T-helper 9 cell (primary cell): Measurements from ENCODE around the gene TCF4.

Experiments used
- DNase-seq: peaks from one replicate; pipeline ENCODE4 v3.0.0-alpha.2; 2020

The TCF4 gene

GRCh38 chr18:55317864-55318263 lies 270.1 kb downstream of the TCF4 start:
- no peak for DNase-seq

DNA sequence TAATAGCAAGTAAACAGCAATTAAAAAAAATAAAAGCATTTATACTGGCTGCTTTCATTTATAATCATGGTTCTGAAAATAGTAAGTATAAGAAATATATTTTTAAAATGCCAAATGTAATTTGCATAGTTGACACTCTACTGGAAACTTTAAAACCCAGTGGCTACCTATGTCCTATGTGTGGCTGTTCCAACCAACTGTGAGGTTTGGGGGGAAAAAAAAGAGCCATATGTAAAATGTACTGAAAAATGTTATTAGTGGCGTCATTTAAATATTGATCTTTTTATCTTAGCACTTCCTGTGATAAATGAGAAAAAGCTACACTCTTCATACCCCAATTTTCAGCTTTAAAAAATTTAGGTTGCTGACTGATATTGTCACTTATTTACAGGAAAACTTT lies 270.7 kb downstream of the TCF4 start:
- no peak for DNase-seq

DNA sequence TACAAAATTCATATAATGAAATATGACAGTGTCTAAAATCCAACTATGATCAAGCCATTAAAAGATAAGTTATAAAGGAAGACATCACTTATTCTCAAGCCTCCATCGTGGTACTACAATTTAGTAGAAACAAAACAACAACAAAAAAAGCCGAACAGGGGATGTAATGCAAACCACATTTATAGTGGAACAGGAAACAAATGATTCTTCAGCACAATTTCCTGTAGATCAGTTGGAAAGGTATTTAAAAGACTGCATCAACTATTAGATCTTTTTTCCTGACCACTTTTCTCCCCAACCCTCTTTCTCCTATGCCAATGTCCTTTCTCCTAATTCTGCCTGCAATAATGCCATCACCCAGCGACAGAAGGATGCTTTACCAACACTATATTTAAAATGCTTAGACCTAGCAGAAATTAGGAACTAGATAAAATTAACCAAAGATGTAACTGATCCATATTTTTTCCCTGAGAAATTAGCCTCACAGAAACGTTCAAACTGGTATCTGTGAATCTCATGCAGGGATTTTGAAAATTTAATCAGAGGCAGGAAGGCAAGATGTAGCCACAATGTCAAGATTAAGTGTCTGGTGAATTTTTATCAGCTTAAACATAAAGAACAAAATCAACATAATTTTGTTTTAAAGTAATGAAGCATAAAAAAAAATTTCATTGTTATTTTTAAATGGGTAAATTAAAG lies 271.4 kb downstream of the TCF4 start:
- no peak for DNase-seq

GRCh38 chr18:55314615-55315237 lies 273.3 kb downstream of the TCF4 start:
- no peak for DNase-seq

DNA sequence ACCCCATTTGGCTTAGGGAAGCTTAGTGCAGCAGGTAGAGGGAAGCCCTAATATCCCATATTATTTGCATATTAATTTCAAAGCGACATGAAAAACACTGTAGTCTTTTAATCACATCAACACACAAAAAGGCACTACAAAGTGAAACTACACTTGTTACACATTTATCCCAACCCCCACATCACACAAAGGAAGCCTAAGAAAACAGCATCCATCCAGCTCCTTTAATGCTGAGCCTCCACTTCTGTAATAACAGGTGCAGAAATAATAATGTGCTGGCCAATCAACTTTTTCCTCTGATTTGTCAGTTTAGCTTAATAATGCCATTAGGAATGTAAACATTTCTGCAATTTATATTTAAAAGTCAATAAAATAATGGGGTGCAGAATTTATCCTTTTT lies 274.0 kb downstream of the TCF4 start:
- no peak for DNase-seq

GRCh38 chr18:55310863-55311262 lies 277.1 kb downstream of the TCF4 start:
- DNase-seq: no peak

DNA sequence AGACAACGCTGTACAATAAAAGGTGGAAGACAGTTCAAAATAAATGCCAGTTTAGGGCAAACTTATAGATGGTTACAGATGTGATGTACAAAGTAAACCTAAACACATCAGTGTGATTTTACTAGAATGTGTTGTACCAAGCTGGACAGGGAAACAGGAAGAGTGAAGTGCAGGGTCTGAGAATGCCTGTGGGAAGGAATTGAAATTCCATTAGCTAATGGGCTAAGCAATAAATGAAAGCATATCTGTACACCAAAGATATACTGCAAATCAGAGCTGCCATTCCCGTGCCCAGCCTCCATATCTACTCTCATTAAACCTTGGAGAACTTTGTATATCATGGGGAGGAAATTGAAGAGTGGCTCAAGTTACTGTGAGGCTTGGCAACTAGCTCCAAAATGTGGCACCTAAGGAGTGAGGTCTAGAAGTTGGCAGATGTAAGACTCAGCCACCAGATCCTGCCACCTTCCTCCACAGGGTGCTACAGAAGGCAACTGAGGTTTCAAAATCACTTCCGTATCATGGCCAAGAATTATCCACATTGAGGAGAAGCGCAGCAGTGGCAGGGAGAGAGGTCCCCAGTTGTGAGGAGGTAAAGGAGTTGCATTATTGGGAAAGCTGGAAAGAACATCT lies 277.8 kb downstream of the TCF4 start:
- DNase-seq: no peak

GRCh38 chr18:55309249-55309648 lies 278.7 kb downstream of the TCF4 start:
- DNase-seq: no peak

DNA sequence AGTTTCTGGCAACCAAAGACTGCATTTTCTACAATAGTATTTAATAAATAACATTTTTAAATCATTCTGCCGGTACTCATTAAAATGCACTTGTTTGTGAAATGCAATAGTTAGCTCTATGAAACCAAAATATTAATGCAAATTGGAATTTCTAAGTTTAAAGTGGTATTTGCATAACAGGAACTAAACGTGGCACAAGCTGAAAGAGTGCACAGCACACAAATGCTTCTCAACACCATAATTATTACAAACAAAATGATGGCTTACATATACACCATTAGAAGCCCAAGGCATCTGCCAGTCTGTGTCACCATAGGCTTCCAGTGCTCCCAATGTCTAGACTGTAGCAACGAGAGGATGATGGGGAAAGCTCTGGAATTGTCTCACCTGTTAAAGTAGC lies 280.5 kb downstream of the TCF4 start:
- no peak for DNase-seq

DNA sequence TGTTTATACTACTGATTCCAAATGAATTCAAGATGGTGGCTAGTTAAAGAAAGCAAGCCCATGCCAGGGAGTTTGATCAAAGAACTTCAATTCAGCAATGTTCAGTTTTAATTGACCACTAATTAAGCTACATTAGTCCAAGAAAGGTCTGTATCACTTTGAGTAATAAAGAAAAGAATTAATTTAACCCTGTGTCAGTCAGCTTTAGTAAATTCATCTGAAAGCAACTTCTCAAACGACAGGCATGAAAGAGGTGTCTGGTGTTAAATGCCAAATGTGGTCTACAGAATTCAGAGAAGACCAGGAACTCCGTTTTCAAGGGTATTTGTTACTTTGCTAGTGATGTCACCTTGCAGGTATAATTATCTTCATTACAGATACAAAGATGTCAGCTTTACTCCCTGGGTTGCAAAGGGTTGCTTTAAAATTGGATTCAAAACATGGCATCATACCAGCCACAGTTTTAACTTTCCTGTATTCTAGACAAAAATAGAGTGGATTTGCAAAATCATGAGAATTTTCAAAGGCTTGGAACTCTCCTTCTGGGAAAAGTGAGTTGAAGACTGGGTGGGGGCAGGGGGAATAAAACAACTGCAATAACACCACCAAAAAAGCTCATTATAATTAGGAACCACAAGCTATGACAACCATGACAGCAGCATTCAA lies 281.5 kb downstream of the TCF4 start:
- DNase-seq: no peak

GRCh38 chr18:55302167-55302833 lies 285.7 kb downstream of the TCF4 start:
- DNase-seq: no peak

DNA sequence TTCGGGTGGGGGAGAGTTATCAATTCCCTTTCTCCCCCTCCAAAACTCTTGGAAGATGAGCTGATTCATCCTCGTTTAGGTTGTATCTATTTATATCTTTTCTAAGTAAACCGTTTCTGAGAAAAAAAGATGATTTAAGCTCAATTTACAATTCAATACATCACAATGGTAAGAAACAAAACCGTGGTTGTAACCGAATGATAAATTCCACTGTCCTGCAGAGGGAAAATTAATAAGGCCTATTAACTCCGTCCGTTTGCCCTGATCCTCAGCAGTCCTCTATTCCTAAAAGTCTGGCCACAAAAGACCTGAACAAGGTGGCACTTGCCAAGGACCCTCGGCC lies 286.2 kb downstream of the TCF4 start:
- DNase-seq: no peak

- DNase-seq: no peak
Observed at GRCh38 chr18:55300936-55301531, 287.0 kb downstream of the TCF4 start.

DNA sequence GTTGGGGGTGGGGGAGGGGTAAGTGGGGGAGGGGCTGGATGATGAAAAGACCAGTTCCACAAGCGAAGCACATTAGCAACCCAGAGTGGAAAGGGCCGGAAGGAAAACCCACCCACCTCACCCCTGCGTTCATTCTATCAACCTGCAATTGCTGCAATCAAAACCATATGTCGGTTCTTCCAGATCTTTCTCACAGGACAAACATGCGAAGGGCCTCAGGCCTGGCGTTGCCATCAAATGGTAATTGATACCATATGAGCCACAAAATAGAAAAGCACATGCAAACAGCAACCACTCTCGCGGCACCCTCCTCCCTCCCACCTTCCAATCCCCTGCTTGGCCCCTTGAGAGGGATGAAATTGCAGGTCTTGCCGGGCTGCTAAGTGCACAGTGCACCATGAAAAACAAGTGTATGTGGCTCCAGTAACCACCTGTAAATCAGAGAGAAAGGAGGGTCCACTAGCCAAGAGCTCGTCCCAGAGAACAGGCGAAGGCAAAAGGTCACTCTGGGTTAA lies 287.5 kb downstream of the TCF4 start:
- DNase-seq: no peak

DNA sequence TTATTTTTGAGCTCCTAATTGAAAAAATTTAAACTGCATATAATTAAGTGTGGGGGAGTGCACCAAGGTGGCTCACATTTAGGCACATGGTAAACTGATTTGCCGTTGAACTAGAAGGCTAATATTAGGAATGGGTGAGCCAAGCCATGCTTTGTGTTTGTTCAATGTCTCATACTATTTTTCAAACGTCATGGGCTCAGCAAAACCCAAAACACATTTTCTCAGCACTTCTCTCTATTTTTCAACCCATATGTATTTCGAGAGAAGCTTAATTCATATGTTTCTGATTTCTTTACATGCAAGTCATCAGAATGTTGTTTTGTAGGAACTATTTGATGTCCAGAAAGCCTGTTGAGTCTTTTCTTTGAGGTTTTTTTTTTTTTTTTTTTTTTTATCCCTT lies 291.2 kb downstream of the TCF4 start:
- no peak for DNase-seq

- no peak for DNase-seq
Observed at GRCh38 chr18:55296115-55296514, 291.9 kb downstream of the TCF4 start.

DNA sequence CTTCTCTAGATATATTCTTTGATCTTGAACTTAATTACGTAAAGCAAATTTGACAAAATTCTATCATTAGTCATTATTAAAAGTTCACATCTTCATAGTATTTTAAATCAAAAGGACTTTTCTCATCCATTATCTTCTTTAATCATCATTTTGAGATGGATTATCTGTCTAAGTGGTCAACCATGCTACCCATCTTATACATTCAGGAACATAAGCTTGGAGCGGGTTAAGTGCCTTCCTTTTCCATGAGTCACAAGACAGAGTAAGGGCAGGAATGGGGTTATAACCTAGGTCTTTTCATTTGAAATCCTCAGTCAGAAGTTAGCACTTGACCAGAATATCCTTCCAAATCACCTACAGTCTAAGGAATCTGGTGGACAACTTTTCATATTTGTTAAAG lies 297.1 kb downstream of the TCF4 start:
- DNase-seq: no peak

DNA sequence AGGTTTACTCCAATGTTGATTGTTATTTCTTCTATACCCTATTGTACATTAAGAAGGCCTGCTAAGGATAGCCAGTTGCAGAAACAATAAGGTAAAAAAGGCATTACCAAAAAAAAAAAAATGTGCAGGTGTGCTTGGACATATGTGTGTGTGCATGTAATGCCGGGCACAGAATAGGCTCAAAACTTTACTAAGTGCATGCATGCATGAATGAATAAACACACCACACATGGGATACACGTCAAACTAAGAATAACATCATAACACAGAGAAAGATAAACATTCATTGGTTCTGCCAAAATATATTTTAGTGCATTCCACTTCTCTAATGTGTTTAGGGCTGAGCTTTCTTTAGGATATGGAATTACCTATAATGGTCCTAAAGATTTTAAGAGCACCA lies 298.2 kb downstream of the TCF4 start:
- DNase-seq: no peak

DNA sequence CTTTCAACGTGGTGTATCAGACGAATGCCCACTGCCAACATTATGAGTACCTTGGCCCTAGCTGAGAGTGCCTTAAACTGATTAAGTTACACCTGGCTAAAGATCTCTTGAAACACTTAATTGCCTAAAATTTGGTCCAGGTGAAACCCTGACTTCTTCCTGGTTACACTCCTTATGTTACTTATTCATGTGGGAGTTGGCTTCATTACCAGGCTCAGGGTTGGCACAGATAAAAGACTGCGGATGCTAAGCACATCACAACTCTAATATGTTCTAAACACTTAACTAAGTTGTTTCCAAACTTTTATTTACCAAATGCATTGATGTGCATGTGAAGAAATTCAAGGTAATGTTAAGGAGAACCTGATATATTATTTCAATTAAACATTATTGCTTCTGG lies 298.9 kb downstream of the TCF4 start:
- DNase-seq: no peak

DNA sequence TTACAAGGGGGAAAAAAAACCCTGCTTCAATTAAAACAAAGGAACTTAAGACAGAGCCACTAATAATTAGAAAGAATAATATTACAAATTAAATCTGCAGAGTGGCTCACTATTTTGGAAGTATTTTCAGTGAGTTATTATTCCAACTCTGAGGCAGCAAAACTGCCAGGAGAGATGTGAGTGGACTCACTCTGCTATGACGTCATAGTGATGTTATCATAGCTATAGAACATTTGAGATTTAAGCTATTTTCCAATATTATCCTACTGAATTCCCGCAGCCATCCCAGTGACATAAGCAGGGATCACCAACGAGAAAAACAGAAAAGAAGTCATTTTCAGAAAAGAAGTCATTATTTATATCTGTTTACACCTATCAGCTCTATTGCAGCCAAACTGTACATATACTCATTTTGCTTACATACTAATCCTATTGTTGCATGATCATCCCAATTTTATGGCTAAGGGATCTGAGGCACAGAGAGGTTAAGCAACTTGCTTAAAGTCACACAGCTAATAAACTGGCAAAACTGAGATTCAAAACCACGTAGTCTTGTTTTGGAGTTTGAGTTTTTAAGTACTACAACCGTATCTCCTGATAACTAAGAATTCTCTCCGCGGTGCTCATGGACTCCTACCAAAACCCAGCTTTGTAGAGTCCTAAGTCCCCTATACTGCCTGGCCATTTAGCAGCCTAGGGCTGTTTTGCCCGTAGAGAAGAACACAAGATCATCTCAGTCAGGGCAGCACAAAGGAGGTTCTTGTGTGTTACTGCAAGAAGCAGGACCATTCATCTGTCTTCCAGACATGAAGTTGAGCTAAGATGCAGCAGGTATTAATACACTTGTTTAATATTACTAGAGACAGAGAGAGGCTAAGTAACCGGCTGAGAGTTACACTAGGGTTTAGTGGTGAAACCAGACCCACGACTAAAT lies 299.8 kb downstream of the TCF4 start:
- no peak for DNase-seq

- no peak for DNase-seq
Observed at GRCh38 chr18:55287149-55287806, 300.7 kb downstream of the TCF4 start.
